H9 (cell line): Measurements from ENCODE around the gene PCDHB4. TPM values are rescaled to one million over a fixed set of nuclear protein-coding genes. Genes with fewer than 3 reads are reported as not detected.

Experiments
- DNase-seq: peaks from one replicate; pipeline ENCODE4 v3.0.0-alpha.2; 2017
- H2AFZ ChIP-seq: one replicate; pipeline ENCODE4 v1.6.1; 2013; ENCODE audit warnings: mild to moderate bottlenecking, low read length, control low read depth, moderate library complexity
- H2AK5ac ChIP-seq: 2 replicates; pipeline ENCODE4 v1.6.1; 2013; ENCODE audit warnings: low read length, control low read depth, mixed read lengths; ENCODE audit not compliant: insufficient read length
- H2BK120ac ChIP-seq: one replicate; pipeline ENCODE4 v1.6.1; 2013; ENCODE audit warnings: low read depth, mild to moderate bottlenecking, low read length, control low read depth, inconsistent platforms; ENCODE audit not compliant: poor library complexity, severe bottlenecking
- H2BK12ac ChIP-seq: 2 replicates; pipeline ENCODE4 v1.6.1; 2013; ENCODE audit warnings: low read length, control low read depth, mixed read lengths, low read depth; ENCODE audit not compliant: insufficient read length
- H2BK15ac ChIP-seq: 2 replicates; pipeline ENCODE4 v1.6.1; 2013; ENCODE audit warnings: low read depth, low read length, control low read depth
- H2BK20ac ChIP-seq: one replicate; pipeline ENCODE4 v1.6.1; 2013; ENCODE audit warnings: low read depth, mild to moderate bottlenecking, low read length, control low read depth, inconsistent platforms; ENCODE audit not compliant: poor library complexity, severe bottlenecking
- H2BK5ac ChIP-seq: 2 replicates; pipeline ENCODE4 v1.6.1; 2013; ENCODE audit warnings: low read length, control low read depth, mixed read lengths; ENCODE audit not compliant: insufficient read length
- H3K14ac ChIP-seq: 2 replicates; pipeline ENCODE4 v1.6.1; 2013; ENCODE audit warnings: low read length, control low read depth; ENCODE audit not compliant: insufficient read depth
- H3K18ac ChIP-seq: 2 replicates; pipeline ENCODE4 v1.6.1; 2013; ENCODE audit warnings: low read depth, mild to moderate bottlenecking, mixed read lengths, low read length, control low read depth; ENCODE audit not compliant: insufficient read length
- H3K23ac ChIP-seq: 2 replicates; pipeline ENCODE4 v1.6.1; 2013; ENCODE audit warnings: low read length, control low read depth, mixed read lengths, low read depth; ENCODE audit not compliant: insufficient read length
- H3K23me2 ChIP-seq: 2 replicates; pipeline ENCODE4 v1.6.1; 2013; ENCODE audit warnings: low read depth, mild to moderate bottlenecking, mixed read lengths, low read length, control low read depth; ENCODE audit not compliant: insufficient read length, poor library complexity, severe bottlenecking
- H3K27ac ChIP-seq: 2 replicates; pipeline ENCODE4 v1.5.1; 2013; ENCODE audit warnings: low read length, control low read depth, mixed read lengths, low read depth; ENCODE audit not compliant: insufficient read length
- H3K27me3 ChIP-seq: 2 replicates; pipeline ENCODE4 v1.6.1; 2013; ENCODE audit warnings: low read length, control low read depth, inconsistent platforms; ENCODE audit not compliant: insufficient read depth
- H3K4ac ChIP-seq: 2 replicates; pipeline ENCODE4 v1.6.1; 2013; ENCODE audit warnings: low read depth, mild to moderate bottlenecking, control low read depth, inconsistent platforms, low read length, moderate library complexity
- H3K4me1 ChIP-seq: 2 replicates; pipeline ENCODE4 v1.6.1; 2013; ENCODE audit warnings: low read length, control low read depth, inconsistent platforms; ENCODE audit not compliant: insufficient read depth
- H3K4me2 ChIP-seq: 2 replicates; pipeline ENCODE4 v1.6.1; 2013; ENCODE audit warnings: low read length, control low read depth, mixed read lengths; ENCODE audit not compliant: insufficient read length, insufficient read depth
- H3K56ac ChIP-seq: 2 replicates; pipeline ENCODE4 v1.6.1; 2013; ENCODE audit warnings: low read depth, mild to moderate bottlenecking, mixed read lengths, low read length, control low read depth; ENCODE audit not compliant: insufficient read length
- H3K79me1 ChIP-seq: 2 replicates; pipeline ENCODE4 v1.6.1; 2013; ENCODE audit warnings: low read depth, mild to moderate bottlenecking, moderate library complexity, low read length, control low read depth, inconsistent platforms; ENCODE audit not compliant: insufficient read depth, poor library complexity, severe bottlenecking
- H3K79me2 ChIP-seq: 2 replicates; pipeline ENCODE4 v1.6.1; 2013; ENCODE audit warnings: low read length, control low read depth, inconsistent platforms; ENCODE audit not compliant: insufficient read depth
- H3K9ac ChIP-seq: 2 replicates; pipeline ENCODE4 v1.6.1; 2013; ENCODE audit warnings: low read length, control low read depth, mixed read lengths; ENCODE audit not compliant: insufficient read length; ENCODE audit errors: extremely low read depth
- H3K9me3 ChIP-seq: one replicate; pipeline ENCODE4 v1.6.1; 2013; ENCODE audit warnings: low read depth, low read length, inconsistent platforms; ENCODE audit not compliant: control insufficient read depth
- H3T11ph ChIP-seq: one replicate; pipeline ENCODE4 v1.6.1; 2013; ENCODE audit warnings: mild to moderate bottlenecking, low read length, control low read depth, inconsistent platforms
- H4K20me1 ChIP-seq: one replicate; pipeline ENCODE4 v1.6.1; 2013; ENCODE audit not compliant: control insufficient read depth, insufficient read length, insufficient read depth
- H4K5ac ChIP-seq: 2 replicates; pipeline ENCODE4 v1.6.1; 2013; ENCODE audit warnings: low read depth, mild to moderate bottlenecking, mixed read lengths, low read length, control low read depth; ENCODE audit not compliant: insufficient read length
- H4K8ac ChIP-seq: replicated peaks from 2 replicates; pipeline ENCODE4 v1.6.1; 2013; ENCODE audit warnings: low read length, control low read depth, mixed read lengths, low read depth; ENCODE audit not compliant: insufficient read length
- H4K91ac ChIP-seq: 2 replicates; pipeline ENCODE4 v1.6.1; 2013; ENCODE audit warnings: low read depth, mild to moderate bottlenecking, moderate library complexity, mixed read lengths, low read length, control low read depth; ENCODE audit not compliant: insufficient read length
- H3K27ac Mint-ChIP-seq, 3 experiments: 2 replicates in 2 of 3; 3 replicates in 1 of 3; pipeline ENCODE4 v1.8.0; 2020 to 2021; ENCODE audit warnings: mixed read lengths in 3 of 3, mild to moderate bottlenecking in 1 of 3, moderate library complexity in 1 of 3
- H3K27me3 Mint-ChIP-seq: 2 replicates; pipeline ENCODE4 v1.8.0; 2021; ENCODE audit warnings: low read depth, mild to moderate bottlenecking, moderate library complexity, mixed read lengths
- H3K36me3 Mint-ChIP-seq, 3 experiments: 2 replicates in 2 of 3; 3 replicates in 1 of 3; pipeline ENCODE4 v1.8.0; 2020 to 2021; ENCODE audit warnings: low read depth in 3 of 3, mixed read lengths in 3 of 3; ENCODE audit not compliant: insufficient read depth in 1 of 3
- H3K4me1 Mint-ChIP-seq, 2 experiments: 2 replicates each; pipeline ENCODE4 v1.8.0; 2020; ENCODE audit warnings: mixed read lengths in 2 of 2
- H3K4me3 Mint-ChIP-seq, 2 experiments: 2 replicates in 1 of 2; 3 replicates in 1 of 2; pipeline ENCODE4 v1.8.0; 2020 to 2021; ENCODE audit warnings: mild to moderate bottlenecking in 2 of 2, mixed read lengths in 2 of 2, moderate library complexity in 1 of 2
- H3K9me3 Mint-ChIP-seq, 2 experiments: 2 replicates in 1 of 2; 3 replicates in 1 of 2; pipeline ENCODE4 v1.8.0; 2020; ENCODE audit warnings: mild to moderate bottlenecking in 2 of 2, mixed read lengths in 2 of 2, moderate library complexity in 1 of 2
- WGBS: extraction: QIAGEN DNeasy Blood & Tissue Kit; methylation state at CpG from one replicate; pipeline ENCODE4 v1.1.7; 2013; ENCODE audit warnings: missing lambda C conversion rate, low lambda C conversion rate, mixed read lengths; ENCODE audit not compliant: insufficient read length; ENCODE audit errors: extremely low coverage; 5-methylcytosine and 5-hydroxymethylcytosine counted together
- total RNA-seq: library from RNA; stranded (reverse); gene quantifications from 2 replicates; pipeline ENCODE4 v1.2.1, GENCODE V29; 2021
- TF ChIP-seq, protein P1 (sequence below): fragments of 200-600 bp; sonication (generic); conservative IDR thresholded peaks from 3 replicates; pipeline ENCODE4 v1.8.0; 2021; ENCODE audit warnings: antibody characterized with exemption, mild to moderate bottlenecking

PCDHB4 gene
- total RNA-seq, 1 experiment from 2014 or later: 1.6 TPM

DNA sequence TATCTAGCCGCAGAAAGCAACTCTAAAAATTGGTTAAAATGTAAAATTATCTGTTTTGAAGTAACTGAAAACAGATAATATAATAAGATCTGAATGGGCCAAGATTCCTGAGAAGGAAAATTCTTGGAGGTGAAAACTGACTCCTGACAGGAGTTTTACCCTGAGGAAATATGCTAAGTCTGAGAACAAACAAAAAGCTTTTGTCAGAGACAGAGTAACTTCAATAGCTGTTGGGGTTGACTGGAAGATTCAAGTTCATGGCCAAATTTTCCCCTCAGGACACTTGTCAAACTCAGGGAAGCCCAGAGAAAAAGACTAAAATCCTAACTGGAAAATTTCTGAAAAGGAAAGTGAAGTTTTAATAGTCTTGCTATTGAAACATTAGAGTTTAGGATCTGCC, 5.7 kb downstream of the PCDHB4 start:
- Histone ChIP-seq H4K8ac (no peak overlapping the region), H4K20me1 (no peaks in the 10 kb centered on the region), H3T11ph (no peak overlapping the region), H3K56ac (no peak overlapping the region), H2AFZ (no peak overlapping the region), H3K27ac (no peak overlapping the region), H3K79me2 (no peaks in the 10 kb centered on the region), H3K18ac (no peak overlapping the region), H2BK120ac (no peak overlapping the region), H3K9me3 (no peaks in the 10 kb centered on the region), H3K9ac (no peak overlapping the region), H3K27me3 (no peaks in the 10 kb centered on the region), H2BK5ac (no peak overlapping the region), H3K14ac (no peak overlapping the region), H4K5ac (no peak overlapping the region), H4K91ac (no peak overlapping the region), H2BK20ac (no peak overlapping the region), H2BK12ac (no peak overlapping the region), H3K4ac (no peak overlapping the region), H3K79me1 (no peaks in the 10 kb centered on the region), H3K4me2 (no peak overlapping the region), H2AK5ac (no peak overlapping the region), H3K23me2 (no peaks in the 10 kb centered on the region), H3K4me1 (no peaks in the 10 kb centered on the region), H2BK15ac (no peak overlapping the region), H3K23ac (no peak overlapping the region)
- Mint-ChIP-seq H3K27ac (no peak overlapping the region), H3K36me3 (peaks cover 8 to 15% (median 12%) of the 10 kb centered on the region in 3 experiments), H3K27me3 (no peaks in the 10 kb centered on the region), H3K4me3 (no peak overlapping the region), H3K4me1 (peaks cover 9 to 10% of the 10 kb centered on the region in 2 experiments), H3K9me3 (peaks cover 15 to 17% of the 10 kb centered on the region in 2 experiments)
- no peak for DNase-seq
- TF ChIP-seq, protein P1, sequence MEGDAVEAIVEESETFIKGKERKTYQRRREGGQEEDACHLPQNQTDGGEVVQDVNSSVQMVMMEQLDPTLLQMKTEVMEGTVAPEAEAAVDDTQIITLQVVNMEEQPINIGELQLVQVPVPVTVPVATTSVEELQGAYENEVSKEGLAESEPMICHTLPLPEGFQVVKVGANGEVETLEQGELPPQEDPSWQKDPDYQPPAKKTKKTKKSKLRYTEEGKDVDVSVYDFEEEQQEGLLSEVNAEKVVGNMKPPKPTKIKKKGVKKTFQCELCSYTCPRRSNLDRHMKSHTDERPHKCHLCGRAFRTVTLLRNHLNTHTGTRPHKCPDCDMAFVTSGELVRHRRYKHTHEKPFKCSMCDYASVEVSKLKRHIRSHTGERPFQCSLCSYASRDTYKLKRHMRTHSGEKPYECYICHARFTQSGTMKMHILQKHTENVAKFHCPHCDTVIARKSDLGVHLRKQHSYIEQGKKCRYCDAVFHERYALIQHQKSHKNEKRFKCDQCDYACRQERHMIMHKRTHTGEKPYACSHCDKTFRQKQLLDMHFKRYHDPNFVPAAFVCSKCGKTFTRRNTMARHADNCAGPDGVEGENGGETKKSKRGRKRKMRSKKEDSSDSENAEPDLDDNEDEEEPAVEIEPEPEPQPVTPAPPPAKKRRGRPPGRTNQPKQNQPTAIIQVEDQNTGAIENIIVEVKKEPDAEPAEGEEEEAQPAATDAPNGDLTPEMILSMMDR: no peak
- WGBS: no CpG with 5 or more reads among the region's 1 CpG
